K562 treated with DMSO at 1 percent for 24 hours (cell line): ENCODE results near the gene GIMAP4. TPM values are rescaled to one million over a fixed set of nuclear protein-coding genes. Genes with fewer than 3 reads are reported as not detected.

ENCODE experiments used
- total RNA-seq: library from RNA; unstranded; fragments of 300-600 nt; gene quantifications from 2 replicates; pipeline ENCODE4 v1.2.3, GENCODE V29; 2022; ENCODE audit warnings: low read depth; ENCODE audit not compliant: insufficient read depth

The GIMAP4 gene
- total RNA-seq = not detected in 2 replicates

DNA sequence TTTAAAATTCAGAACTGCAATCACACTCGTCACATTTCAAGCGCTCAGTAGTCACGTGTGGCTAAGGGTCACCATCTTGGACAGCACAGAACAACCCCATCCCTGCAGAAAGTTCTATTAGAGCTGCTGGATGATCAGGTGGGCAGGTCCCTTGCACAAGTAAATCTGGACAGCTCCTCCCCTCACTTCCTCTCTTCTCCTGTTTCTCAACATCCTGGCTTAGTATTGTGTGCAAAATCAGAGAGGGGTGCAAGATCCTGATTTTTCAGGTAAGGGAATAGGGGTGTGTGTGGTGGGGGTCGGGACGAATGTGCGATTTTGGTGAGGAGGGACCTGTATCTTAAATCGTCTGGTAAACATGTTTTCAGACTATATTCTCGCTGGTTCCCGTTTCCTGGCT, at the start of gene GIMAP4:
Gene GIMAP4, plus strand, starts transcription at position 222 of the 400 bp plus-strand sequence. CDS start 2,512 bp downstream, outside the sequence.

Other genes with a start within 250 kb of the GIMAP4 start
- gene LRRC61, start 244.0 kb upstream of the GIMAP4 start, total RNA-seq = 115 and 138 TPM in 2 replicates
- gene ACTR3C, start 243.8 kb upstream of the GIMAP4 start, total RNA-seq = 14.3 and 16.2 TPM in 2 replicates
- 1.5 and 1.6 TPM in 2 replicates for gene RARRES2, start 225.8 kb upstream of the GIMAP4 start, total RNA-seq
- gene REPIN1, start 198.6 kb upstream of the GIMAP4 start, total RNA-seq = 337 and 374 TPM in 2 replicates
- 41.9 and 43.7 TPM in 2 replicates for gene ZNF775, start 188.1 kb upstream of the GIMAP4 start, total RNA-seq
- gene GIMAP8, start 116.8 kb upstream of the GIMAP4 start, total RNA-seq = 0.06 TPM in 1 of 2 replicates, not detected in the other
- gene GIMAP7, start 52.5 kb upstream of the GIMAP4 start, total RNA-seq = not detected in 2 replicates
- 0.39 and 1.2 TPM in 2 replicates for gene GIMAP6, start 65.0 kb downstream of the GIMAP4 start, total RNA-seq
- 5.3 and 8.4 TPM in 2 replicates for gene GIMAP2, start 118.3 kb downstream of the GIMAP4 start, total RNA-seq
- gene GIMAP1, start 149.2 kb downstream of the GIMAP4 start, total RNA-seq = not detected in 2 replicates
- 2.3 and 3.4 TPM in 2 replicates for gene GIMAP5, start 170.0 kb downstream of the GIMAP4 start, total RNA-seq
- 1.3 and 3.0 TPM in 2 replicates for gene TMEM176B, start 233.0 kb downstream of the GIMAP4 start, total RNA-seq
- gene TMEM176A, start 233.4 kb downstream of the GIMAP4 start, total RNA-seq = 1.9 and 2.6 TPM in 2 replicates